NB4 (cell line): ENCODE results near the gene AZU1.

Experiments
- CTCF ChIP-seq: IDR thresholded peaks from one replicate; pipeline ENCODE4 v1.5.1; 2012; ENCODE audit warnings: low read depth, low read length
- POLR2A ChIP-seq: IDR thresholded peaks from 2 replicates; pipeline ENCODE4 v1.6.1; 2011; ENCODE audit warnings: mild to moderate bottlenecking; ENCODE audit not compliant: insufficient read length; ENCODE audit errors: extremely low read depth

- no peak for TF ChIP-seq CTCF
- no peak for TF ChIP-seq POLR2A
Observed at GRCh38 chr19:811506-812048, 16.1 kb upstream of the AZU1 start.
